GM21447 (cell line): ENCODE results near the gene C1QTNF12.

Experiments used
- ATAC-seq: cut with Tn5 transposase; IDR thresholded peaks from one replicate; pipeline ENCODE4 v1.9.1; 2021; ENCODE audit not compliant: unreplicated experiment

C1QTNF12 gene

DNA sequence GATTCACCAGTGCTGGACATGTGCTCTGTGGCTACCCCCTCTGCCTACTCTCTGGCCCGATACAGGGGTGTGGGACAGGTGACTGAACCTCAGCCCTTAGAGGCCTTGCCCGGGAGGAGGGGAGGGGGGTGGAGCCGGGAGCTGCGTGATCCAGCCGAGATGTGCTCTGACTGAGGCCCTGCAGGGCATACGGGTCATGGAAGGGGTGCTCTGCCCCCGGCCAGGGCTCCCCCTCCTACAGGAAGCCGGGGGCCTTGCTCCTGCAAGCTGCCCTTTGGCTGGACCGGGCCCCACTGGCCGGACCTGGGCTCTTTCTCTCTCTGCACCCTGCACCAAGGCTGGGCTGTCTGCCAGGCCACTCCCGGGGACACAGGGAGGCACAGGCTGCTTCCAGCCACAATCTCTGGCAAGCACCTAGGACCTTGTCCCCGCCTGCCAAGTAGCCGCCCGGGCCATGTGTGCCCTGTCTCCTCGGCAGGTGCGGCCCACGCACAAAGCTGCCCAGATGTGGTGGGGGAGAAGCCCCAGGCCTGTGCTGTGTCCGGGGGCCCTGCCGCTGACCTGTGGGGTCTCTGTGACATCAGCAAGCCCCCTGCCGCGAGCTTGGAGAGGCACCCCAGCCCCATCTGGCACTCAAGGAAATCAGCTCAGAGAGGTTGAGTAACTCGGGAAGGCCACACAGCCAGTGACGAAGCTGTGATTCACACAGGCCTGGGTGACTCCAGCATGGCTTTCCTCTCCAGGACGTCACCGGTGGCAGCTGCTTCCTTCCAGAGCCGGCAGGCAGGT is 35.2 kb upstream of the C1QTNF12 start:
- no peak for ATAC-seq

DNA sequence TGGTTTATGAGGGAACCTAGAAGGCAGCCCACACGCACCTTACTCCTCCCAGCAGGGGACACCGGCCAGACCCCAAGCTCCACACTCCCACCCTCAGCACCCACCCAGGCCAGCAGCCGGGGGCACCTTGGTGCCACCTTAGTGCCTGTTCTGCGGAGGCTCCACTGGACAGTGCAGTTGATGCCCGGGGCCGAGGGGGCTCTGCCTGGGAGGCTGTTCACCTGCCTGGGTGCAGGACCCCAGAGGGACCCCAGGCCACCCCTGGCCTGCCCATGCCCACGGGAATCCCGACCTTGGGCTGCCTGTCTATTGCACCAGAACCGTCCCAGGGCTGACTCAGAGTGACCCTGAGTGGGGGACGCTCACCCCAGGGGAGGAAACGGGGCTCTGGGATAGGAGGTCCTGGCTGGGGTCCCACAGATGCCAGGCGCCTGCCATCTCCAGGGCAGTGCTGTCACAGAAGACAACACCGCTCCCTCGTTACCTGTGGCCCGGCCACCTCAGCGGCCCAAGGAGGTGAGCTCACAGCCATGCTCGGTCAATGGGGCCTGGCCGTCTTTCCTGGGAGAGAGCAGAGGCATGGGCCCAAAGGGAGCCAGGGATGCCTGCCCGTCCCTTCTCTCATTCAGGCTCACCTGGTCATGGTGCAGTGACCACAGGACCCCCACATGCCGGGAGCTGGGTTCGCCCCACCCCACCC is 34.4 kb upstream of the C1QTNF12 start:
- no peak for ATAC-seq

DNA sequence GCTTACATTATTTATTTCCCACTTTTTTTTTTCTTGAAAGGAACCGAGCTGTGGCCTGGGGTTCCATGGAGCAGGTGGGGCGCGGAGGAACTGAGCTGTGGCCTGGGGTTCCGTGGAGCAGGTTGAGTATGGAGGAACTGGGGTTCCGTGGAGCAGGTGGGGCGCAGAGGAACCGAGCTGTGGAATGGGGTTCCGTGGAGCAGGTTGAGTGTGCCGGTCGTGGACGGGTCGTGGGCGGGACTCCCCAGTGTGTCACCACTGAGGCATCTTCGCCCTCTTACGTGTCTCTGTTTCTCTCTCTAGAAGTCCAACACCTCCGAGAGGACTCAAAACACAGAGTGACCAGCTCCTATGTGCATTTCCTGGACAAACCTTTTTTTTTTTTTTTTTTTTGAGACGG is 32.5 kb upstream of the C1QTNF12 start:
- no peak for ATAC-seq

DNA sequence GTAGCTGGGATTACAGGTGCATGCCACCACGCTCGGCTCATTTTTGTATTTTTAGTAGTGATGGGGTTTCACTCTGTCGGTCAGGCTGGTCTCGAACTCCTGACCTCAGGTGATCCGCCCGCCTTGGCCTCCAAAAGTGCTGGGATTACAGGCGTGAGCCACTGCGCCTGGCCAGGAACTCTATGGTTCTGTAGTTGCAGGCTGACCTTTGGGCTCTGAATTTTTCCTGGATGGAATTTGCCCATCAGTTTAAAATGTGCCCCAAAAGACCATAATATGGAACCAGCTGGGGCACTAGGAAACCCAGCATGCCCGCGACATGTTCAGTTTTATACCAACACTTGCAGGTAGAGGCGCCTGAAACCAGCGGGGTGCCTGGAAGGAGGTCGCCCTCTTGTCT is 32.1 kb upstream of the C1QTNF12 start:
- ATAC-seq: no peak

DNA sequence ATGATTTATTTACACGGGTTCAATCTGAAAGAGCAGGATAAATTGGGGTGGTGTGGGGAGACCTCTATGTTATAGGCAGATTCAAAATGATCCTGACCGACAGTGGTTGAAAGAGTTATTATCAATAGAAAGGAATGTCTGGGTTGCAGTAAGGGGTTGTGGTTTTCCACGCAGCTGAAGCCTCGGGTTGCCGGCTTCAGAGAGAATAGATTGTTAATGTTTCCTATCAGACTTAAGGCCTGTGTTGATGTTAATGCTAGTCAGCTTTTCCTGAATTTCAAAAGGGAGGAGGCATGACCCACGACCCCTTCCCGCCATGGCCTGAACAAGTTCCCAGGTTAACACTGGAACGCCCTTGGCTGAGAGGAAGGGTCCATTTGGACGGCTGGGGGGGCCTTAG is 29.3 kb upstream of the C1QTNF12 start:
- ATAC-seq: no peak

DNA sequence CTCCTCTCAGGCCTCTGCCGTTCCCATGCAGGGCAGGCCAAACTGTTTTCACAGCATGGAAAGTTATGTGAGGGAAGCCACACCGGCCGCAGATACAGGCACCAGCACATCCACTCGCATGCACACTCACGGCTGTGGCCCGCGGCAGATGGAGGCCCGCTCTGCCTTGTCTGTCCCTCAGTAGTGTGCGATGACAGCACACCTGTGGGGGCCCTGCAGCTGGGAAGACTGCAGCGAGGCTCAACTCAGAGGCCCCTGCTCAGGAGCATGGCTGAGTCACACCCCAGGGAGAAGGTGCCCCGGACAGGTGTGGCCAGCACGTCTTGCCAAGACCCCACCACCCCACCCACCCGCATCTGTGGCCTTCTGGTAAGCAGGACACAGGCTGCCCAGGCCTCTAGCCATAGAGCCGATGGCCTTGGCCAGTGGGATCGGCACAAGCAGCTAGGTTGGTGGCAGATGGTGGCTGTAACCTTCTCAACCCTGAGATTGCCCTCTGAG is 28.5 kb upstream of the C1QTNF12 start:
- no peak for ATAC-seq

DNA sequence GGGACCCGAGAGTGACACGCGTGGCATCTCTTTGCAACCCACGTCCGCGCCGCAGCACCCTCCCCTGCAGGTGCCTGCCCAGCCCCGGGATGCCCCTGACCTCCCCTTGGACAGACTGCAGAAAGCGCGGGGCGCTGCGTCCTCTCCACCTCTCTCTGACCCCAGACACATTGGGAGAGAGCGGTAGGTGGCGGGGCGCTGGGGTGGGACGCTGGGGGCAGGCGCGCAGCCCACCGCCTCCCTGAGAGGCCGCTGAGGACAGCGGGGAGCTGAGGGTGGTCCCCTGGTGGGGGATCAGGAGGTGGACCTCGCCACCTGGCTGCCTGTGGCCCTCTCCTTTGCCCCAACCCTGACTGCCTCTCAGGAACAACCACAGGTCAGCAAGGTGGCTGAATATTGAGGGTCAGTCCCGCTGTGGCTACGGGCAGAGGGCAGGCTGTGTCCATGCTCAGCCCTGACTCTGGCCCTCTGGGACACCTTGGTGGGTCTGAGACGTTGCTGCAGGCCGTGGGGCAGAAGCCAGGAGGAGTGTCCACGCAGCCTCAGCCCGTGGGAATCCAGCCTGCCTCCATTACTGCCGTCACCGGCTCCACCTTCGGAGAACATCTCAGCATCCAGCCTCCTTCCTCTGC is 27.9 kb upstream of the C1QTNF12 start:
- no peak for ATAC-seq

DNA sequence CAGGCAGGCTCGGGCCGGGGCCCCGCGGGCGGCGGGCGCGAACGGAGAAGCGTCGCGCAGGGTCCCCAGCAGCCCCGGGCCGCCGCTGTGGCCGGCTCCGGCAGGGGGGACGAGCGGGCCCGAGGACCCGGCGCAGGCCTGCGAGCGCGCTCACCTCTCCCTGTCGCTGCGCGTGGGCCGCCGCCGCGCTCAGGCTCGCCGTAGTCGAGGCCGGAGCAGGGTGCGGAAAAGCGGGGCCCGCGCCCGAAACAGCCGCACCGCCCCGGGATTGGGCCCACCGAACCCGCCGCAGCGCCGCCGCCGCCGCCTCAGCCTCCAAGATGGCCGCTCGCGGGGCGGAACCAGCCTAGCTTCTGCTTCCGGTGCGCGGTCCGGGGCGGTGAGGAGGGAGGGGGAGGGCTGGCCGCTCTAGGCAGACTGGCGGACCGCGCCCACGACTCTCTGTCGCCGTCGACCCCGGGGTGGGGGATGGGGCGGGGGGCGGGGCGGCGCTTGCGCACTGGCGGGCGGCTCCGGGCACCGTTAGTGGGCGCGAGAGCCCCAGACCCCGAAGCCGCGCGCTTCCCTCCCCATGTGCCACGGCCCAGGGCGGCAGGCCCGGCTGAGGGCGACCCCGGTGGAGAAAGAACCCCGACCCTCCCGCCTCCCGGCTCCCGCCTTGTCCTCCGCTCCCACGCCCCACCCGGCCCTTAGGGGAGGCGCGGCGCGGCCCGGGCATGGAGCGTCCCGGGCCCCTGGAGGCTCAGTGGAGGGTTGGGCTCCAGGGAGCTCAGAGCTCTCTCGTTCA is 27.2 kb upstream of the C1QTNF12 start, which contains the start of gene UBE2J2:
Gene UBE2J2, minus strand, starts transcription at position 343 of the 787 bp plus-strand sequence. CDS start 5,862 bp downstream, outside the sequence.
- peak; percentile 76 for ATAC-seq

DNA sequence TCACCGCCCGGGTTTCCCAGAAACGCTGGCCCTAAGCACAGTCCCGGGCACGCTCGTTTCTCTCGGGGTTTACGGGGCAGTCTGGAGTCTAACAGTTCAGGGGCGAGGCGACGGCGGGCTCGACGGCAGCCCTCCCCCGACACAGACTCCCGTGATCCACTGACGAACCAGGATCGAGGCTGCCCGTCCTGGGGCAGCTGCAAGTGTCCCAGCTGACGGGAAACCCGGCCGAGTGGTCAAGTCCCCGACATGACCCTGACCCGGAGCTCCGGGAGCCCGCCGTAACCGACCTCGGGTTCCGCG is 26.6 kb upstream of the C1QTNF12 start:
- ATAC-seq: peak; percentile 9

DNA sequence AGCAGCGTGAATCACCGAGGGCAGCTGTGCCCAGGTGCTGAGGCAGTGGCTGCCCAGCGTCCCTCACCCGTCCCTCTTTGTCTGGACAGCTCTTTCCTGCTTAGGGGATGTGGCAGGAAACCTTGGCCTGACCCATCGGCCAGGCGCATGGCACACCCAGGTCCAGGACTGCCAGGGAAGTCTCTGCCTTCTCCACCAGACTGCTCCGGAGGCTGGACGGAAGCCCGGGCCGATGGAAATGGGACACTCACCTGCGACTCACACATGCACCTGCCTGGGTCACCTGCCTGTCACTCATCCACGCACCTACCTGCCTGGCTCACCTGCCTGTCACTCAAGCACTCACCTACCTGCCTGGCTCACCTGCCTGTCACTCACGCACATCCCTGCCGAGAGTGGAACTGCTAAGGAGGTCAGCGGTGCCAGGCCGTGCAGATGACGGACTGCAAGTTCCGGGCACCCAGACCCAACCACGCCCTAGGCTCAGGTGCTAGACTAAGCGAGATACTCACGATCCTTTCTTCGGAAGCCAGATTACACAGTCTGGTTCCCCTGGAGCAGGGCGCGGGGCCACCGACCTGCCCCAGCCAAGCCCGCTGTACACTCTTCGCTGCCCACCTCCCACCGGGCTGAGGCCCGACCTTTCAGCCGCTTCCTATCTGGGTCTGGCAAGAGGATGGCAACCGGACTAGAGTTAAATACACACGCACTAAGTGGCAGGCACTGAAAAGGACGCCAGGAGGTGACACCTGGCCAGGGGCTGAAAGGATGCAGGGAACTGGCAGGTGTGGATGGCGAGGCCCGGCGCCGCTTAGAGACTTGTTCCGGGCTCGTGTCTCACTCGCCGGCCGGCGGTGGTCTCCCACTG is 26.1 kb upstream of the C1QTNF12 start:
- no peak for ATAC-seq

DNA sequence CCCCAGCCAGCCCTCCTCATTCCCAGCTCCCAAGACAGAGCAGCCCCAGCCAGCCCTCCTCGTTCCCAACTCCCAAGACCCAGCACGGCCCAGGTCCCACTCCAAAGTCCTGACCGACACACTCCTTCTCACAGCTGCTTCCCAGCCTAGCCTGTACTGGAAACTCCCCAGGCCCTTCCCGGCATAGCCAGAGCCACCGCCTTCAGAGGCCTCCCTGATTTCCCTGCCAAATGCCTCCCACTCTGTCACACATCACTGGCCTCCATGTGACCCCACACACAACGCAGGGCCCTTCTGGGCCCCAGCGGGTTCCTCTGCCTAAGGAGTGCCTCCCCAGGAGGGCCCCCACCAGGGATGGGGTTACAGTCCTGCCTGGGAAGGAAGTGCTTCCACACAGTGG is 24.3 kb upstream of the C1QTNF12 start:
- ATAC-seq: no peak

DNA sequence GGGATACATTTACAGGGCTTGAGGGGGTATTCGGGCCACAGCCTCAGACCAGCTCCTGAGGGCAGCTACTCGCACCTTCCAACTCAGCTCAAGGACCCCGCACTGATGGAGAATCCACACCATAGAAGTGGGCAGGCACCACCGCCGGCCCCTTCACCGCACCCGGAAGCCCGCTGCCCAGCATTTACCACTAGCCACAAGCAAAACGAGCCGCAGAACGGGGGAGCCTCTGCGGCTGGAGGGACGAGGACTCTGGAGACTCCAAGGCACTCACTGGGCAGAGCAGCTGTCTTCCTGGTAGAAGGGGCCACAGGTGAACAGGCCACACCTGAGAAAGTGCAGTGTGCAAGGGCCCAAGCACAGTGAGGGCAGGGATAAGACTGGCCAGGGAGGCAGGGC is 21.8 kb upstream of the C1QTNF12 start:
- ATAC-seq: no peak

DNA sequence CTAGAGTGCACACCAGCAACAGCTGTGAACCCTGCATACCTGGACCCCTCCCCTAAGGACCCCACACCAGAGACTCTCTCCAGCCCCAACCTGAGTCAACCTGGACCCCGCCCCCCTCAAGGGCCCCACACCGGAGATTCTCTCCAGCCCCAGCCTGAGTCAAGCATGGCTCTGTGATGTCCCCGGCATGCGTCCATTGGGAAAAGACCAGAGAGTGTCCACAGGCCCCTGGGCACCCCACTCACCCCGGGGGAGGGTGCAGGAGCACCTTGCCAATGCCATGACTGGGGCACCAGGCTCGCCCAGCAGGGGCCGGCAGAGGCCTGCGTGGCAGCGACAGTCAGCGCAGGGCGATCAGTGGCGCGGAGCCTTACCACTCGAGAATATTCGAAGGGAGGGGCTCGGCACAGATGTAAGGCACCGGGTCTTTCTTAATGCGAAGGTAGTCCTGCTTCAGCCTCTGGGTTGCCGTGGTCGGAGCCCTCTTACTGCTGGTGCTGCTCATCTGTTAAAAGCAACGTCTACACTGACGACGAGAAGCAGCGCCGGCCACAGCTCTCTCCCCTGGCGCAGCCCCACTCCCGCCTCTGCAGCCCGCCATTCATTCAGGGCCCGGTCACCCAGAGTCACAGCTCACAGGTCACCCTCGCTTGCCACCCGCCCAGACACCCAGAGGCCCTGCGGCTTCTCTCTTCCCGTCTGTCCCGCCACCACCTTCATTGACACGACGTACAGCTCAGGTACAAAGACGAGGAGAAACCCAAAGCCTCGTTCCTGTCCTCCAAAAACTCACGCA is 21.2 kb upstream of the C1QTNF12 start:
- no peak for ATAC-seq

DNA sequence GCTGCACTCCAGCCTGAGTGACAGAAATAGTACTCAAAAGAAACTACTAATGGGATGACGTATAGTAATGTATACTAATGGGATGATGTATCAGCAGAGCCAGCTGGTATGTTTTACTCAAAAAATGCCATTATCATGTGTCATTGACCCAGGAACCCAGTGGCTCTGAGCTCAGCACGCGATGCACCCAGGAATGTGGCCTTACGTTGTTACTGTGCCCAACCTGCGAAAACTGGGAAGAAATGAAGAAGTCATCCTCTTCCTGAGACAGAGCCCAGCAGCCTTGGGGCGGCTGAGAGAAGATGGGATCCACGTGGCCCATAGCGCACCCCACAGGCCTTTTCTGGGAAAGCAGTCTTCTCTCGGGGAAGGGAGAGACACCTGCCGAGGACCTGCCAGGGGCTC is 18.3 kb upstream of the C1QTNF12 start:
- ATAC-seq: no peak

DNA sequence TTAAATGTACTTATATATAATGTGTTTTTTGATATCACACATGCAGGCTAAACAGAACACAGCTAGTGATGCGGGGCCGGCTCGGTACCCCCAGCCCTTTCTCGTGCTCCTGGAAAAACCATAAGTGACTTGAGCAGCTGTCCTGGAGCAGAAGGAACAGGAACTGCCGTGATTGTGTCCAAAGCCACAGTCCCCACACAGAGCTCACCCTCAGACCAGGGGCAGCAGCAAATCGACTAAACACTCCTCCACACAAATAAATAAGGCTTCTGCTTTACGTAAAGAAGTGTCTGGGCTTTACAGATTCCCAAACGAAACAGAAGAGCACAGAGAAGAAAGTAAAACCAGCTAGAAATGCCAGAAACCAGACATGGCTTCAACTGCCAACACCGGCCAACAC is 17.5 kb upstream of the C1QTNF12 start:
- no peak for ATAC-seq

DNA sequence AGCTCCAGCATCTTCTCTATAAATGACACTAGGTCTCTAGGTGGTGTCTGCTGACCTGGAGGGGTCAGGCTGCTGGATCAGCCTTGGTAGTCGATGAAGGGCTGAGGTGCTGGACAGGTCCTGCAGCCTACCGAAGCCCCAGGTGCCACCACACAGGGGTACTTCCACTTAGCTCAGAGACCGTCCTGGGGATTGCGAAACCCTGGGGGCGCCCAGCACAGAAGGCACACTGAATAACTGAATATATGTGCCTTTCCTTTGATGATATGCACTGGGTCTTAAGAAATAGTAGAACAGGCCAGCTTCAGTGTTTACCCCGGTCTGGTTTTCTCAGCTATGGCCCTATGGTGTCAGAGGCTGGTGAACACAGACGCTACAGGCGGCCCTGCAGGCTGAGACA is 16.2 kb upstream of the C1QTNF12 start:
- ATAC-seq: no peak

DNA sequence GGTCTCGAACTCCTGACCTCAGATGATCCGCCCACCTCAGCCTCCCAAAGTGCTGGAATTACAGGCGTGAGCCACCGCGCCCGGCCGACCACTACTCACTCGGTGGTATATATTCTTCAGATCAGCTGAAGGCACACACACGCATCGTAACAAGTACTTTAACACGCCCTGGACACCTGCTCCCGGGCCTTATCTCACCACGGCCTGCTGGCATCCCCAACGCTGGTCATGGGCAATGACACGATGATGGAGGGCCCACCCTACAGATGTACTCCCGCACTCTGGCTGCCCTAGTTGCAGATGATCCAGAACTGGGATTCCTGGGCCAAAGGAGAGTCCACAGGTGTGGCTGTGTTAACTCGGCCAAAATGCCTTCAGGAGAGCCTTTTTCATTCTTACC is 15.5 kb upstream of the C1QTNF12 start:
- no peak for ATAC-seq

DNA sequence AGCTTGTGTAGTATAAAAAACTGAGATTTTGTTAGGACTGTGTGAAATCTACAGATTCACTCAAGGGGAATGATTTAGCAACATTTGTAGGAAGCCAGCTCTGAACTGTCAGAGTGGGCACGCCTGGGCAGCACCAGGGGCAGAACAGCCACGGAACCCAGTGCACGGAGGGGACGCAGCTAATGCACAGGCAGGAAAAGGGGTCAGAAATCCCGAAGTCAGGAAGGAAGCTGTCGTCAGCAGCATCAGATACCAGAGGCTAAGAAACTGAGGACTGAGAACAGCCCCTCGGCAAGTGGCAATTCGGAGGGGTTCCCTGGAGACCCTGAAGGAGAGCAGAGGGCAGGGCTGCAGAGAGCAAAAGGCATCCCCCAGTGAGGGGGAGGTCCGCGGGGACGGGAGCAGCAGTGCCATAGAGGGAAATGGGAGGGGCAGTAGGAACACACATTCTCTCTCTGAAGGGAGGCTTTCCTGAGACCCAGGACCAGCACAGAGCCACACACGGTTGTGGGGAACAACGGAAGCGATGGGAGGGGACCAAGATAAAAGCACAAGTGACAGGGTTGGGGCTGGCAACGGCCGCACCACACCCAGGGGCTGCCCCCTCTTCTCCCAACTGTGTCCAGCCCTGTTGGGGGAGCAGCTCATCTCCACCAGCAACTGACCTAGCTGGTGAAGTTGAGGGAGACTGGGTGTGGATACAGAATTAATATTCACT is 14.5 kb upstream of the C1QTNF12 start:
- ATAC-seq: no peak
